Chondrocyte (in vitro differentiated cells): Measurements from ENCODE around the gene TBL2. TPM values are rescaled to one million over a fixed set of nuclear protein-coding genes. Genes with fewer than 3 reads are reported as not detected.
"Not testable (repeated sequence)": the region's sequence is repeated elsewhere in the genome, so short reads cannot be mapped to it uniquely, and the experiment has no call there.

Experiments
- DNase-seq: peaks from one replicate; pipeline ENCODE4 v3.0.0; 2021; ENCODE audit warnings: mixed read lengths, low spot score
- H3K27ac Mint-ChIP-seq: one replicate; pipeline ENCODE4 v1.8.0; 2021; ENCODE audit warnings: mild to moderate bottlenecking, moderate library complexity, mixed read lengths; ENCODE audit not compliant: unreplicated experiment
- H3K27me3 Mint-ChIP-seq: 2 replicates; pipeline ENCODE4 v1.8.0; 2021; ENCODE audit warnings: low read depth, mixed read lengths
- H3K36me3 Mint-ChIP-seq: 2 replicates; pipeline ENCODE4 v1.8.0; 2021; ENCODE audit warnings: low read depth, mixed read lengths
- H3K4me1 Mint-ChIP-seq: 2 replicates; pipeline ENCODE4 v1.8.0; 2021; ENCODE audit warnings: low read depth, mild to moderate bottlenecking, mixed read lengths
- H3K4me3 Mint-ChIP-seq: one replicate; pipeline ENCODE4 v1.8.0; 2021; ENCODE audit warnings: mild to moderate bottlenecking, moderate library complexity, mixed read lengths; ENCODE audit not compliant: unreplicated experiment
- H3K9me3 Mint-ChIP-seq: 2 replicates; pipeline ENCODE4 v1.8.0; 2021; ENCODE audit warnings: low read depth, mixed read lengths
- CTCF ChIP-seq: fragments of 200-600 bp; sonication (generic); IDR thresholded peaks from 2 replicates; pipeline ENCODE4 v1.5.0; 2021; ENCODE audit warnings: antibody characterized with exemption, mild to moderate bottlenecking, moderate library complexity
- total RNA-seq: library from RNA; stranded (reverse); gene quantifications from 3 replicates; pipeline ENCODE4 v1.2.1, GENCODE V29; 2021

TBL2 gene
- total RNA-seq, 1 donor from 2014 or later = 50.4 TPM

GRCh38 chr7:73556208-73557107 lies 21.9 kb downstream of the TBL2 start:
- H3K9me3 Mint-ChIP-seq = no peaks in the 10 kb centered on the region
- no peaks in the 10 kb centered on the region for H3K27me3 Mint-ChIP-seq
- peaks cover 3% of the 10 kb centered on the region for H3K36me3 Mint-ChIP-seq

GRCh38 chr7:73555411-73555982 lies 22.9 kb downstream of the TBL2 start:
- Mint-ChIP-seq H3K9me3 (no peaks in the 10 kb centered on the region), H3K36me3 (peaks cover 5% of the 10 kb centered on the region), H3K27me3 (no peaks in the 10 kb centered on the region), H3K27ac (peak overlapping the region; percentile 89), H3K4me3 (peak overlapping the region; percentile 87), H3K4me1 (peaks cover 39% of the 10 kb centered on the region)
- no peak for DNase-seq
- TF ChIP-seq CTCF = no peak

More at GRCh38 chr7:73556208-73557107, 21.9 kb downstream of the TBL2 start:
- peak overlapping the region; percentile 87 for H3K4me3 Mint-ChIP-seq
- H3K4me1 Mint-ChIP-seq = peaks cover 41% of the 10 kb centered on the region
- no peak for TF ChIP-seq CTCF
- H3K27ac Mint-ChIP-seq = peak overlapping the region; percentile 89
- no peak for DNase-seq

- not testable (repeated sequence) for H3K27me3 Mint-ChIP-seq, H3K9me3 Mint-ChIP-seq
- H3K36me3 Mint-ChIP-seq = peaks cover 14% of the 10 kb centered on the region
These were observed 28.3 kb downstream of the TBL2 start for GRCh38 chr7:73550093-73550492.

GRCh38 chr7:73549176-73549575 lies 29.2 kb downstream of the TBL2 start:
- Mint-ChIP-seq H3K4me3 (no peak overlapping the region), H3K4me1 (peaks cover 2% of the 10 kb centered on the region), H3K27me3 (no peaks in the 10 kb centered on the region), H3K27ac (no peak overlapping the region), H3K36me3 (peaks cover 14% of the 10 kb centered on the region), H3K9me3 (no peaks in the 10 kb centered on the region)
- DNase-seq = no peak
- TF ChIP-seq CTCF = no peak

More at GRCh38 chr7:73550093-73550492, 28.3 kb downstream of the TBL2 start:
- H3K4me1 Mint-ChIP-seq, H3K4me3 Mint-ChIP-seq, H3K27ac Mint-ChIP-seq, DNase-seq: not testable (repeated sequence)

- no peak for TF ChIP-seq CTCF
- no peaks in the 10 kb centered on the region for H3K27me3 Mint-ChIP-seq
- H3K9me3 Mint-ChIP-seq = no peaks in the 10 kb centered on the region
- H3K4me1 Mint-ChIP-seq = peaks cover 2% of the 10 kb centered on the region
- peaks cover 18% of the 10 kb centered on the region for H3K36me3 Mint-ChIP-seq
- no peak overlapping the region for H3K27ac Mint-ChIP-seq
- no peak overlapping the region for H3K4me3 Mint-ChIP-seq
- DNase-seq = no peak
These were observed 30.5 kb downstream of the TBL2 start for GRCh38 chr7:73547841-73548240.
